ENCODE measurements around the gene SAMD14.

Gene SAMD14

DNA sequence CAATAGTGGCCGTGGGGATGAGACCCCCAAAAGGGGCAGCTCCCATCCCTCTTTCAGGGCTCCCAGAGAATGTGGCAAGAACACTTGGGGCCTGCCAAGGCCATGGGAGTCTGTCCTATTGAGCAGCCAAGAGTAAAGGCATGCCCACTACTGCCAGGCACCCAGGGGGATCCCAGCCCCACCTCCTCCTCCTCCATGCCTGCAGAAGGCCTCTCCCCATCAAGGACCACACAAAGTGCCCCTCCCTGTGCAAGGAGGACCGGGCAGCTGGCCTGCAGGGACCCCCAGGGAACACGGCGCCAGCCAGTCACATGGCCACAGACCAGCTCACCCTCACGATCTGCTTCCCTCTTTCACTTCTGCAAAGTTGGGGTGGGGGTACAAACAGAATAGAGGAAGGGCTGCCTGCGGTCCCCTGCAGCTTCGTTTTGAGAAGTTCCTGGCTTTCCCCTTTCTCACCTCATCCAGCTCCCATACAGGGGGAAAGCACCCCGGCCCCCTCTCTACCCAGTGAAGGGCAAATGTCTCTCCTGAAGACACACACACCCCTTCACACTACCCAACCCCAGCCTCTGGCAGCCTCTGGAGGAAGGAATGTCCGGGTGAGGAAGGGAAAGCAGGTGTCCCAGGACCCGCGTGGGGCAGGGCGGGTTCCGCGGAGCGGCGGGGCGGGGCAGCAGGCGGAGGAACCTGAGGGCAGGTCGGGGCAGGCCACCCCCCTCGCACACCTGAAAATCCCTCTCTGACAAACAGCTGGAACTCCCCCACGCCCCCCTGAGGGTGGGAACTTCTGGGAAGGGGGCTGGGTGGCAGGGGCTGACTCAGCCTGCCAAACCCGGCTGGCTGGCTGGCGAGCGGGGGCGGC, 18.5 kb upstream of the SAMD14 start:
- peak; percentile 21 for TF ChIP-seq CTCF (IDR thresholded peaks at IDR 0.05; ENCODE audit: low read depth, low read length, missing control alignments)
- in situ Hi-C loops (cut with HindIII; ENCODE audit: low sequenced_read_pairs): no loop called here
- H3K4me3 ChIP-seq (ENCODE audit: low read depth, low read length): peak overlapping the region; percentile 78
- no peak for DNase-seq (ENCODE audit: low read depth)

DNA sequence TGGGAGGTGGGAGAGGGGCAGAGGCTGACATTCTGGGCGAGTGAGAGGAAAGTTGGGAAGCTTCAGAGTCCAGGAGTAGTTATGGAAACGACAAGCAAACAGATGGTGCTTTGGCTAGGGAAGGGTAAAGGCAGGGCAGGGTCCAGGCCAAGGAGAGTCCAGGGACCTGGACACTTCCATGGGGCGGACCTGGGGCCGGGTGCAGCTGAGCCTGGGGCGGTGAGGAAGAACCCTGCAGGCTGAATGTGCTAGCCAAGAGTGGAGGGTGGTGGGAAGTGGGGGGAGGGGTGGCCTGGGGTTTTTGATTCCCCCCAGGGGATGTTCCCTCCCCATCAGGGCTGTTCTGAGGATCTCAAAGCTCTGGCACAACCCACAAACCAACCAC, 17.9 kb upstream of the SAMD14 start:
- TF ChIP-seq CTCF (IDR thresholded peaks at IDR 0.05; ENCODE audit: low read depth, low read length, missing control alignments): no peak
- H3K4me3 ChIP-seq (ENCODE audit: low read depth, low read length): peak overlapping the region; percentile 78
- no peak for DNase-seq (ENCODE audit: low read depth)
- in situ Hi-C loops (cut with HindIII; ENCODE audit: low sequenced_read_pairs): no loop called here

GRCh38 chr17:50146927-50147665, 17.1 kb upstream of the SAMD14 start:
- no peak for TF ChIP-seq CTCF (IDR thresholded peaks at IDR 0.05; ENCODE audit: low read depth, low read length, missing control alignments)
- in situ Hi-C loops (cut with HindIII; ENCODE audit: low sequenced_read_pairs): no loop called here
- DNase-seq (ENCODE audit: low read depth): no peak
- peak overlapping the region; percentile 78 for H3K4me3 ChIP-seq (ENCODE audit: low read depth, low read length)

GRCh38 chr17:50146230-50146926, 16.4 kb upstream of the SAMD14 start:
- H3K4me3 ChIP-seq (ENCODE audit: low read depth, low read length): peak overlapping the region; percentile 78
- no peak for DNase-seq (ENCODE audit: low read depth)
- no peak for TF ChIP-seq CTCF (IDR thresholded peaks at IDR 0.05; ENCODE audit: low read depth, low read length, missing control alignments)
- in situ Hi-C loops (cut with HindIII; ENCODE audit: low sequenced_read_pairs): no loop called here

DNA sequence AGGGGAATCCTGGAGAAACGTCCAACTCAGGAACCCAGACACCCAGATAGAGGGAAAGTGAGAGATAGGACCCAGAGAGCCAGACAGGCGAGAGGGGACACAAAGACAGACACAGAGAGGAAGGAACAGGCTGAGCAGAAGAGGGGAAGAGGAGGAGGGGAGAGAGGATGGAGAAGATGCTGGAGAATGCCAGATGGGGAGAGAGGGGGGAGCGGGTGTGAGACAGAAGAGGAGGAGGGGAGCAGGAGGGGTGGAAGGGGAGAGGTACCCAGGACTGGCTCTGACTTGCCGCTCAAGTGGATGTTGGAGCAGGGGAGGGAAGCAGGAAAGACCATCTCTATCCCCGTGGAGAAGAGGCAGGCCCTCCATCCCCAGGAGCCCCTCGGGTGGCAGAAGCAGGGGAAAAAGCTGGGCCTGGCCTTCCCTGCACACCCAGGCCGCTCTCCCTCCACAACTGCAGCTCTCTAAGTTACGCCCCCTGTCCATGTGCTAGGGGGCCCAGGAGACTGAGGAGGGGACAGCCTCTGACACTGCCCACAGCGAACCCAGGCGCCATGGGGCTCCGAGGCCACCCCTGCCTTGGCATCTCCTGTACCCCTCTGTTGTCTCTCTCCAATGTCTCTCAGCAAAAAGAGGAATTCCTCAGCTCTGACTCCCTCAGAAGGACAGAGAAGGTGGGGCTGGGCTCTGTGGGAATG, 15.7 kb upstream of the SAMD14 start:
- DNase-seq (ENCODE audit: low read depth): no peak
- no peak for TF ChIP-seq CTCF (IDR thresholded peaks at IDR 0.05; ENCODE audit: low read depth, low read length, missing control alignments)
- in situ Hi-C loops (cut with HindIII; ENCODE audit: low sequenced_read_pairs): no loop called here
- H3K4me3 ChIP-seq (ENCODE audit: low read depth, low read length): peak overlapping the region; percentile 78

Data from astrocyte of the cerebellum (primary cell).